Vagina (tissue), 2 donors: Measurements from ENCODE around the gene PXDN. TPM values are rescaled to one million over a fixed set of nuclear protein-coding genes. Genes with fewer than 3 reads are reported as not detected.

ENCODE experiments used
- DNase-seq, 2 donors: peaks; one replicate each; pipeline ENCODE4 v3.0.0-alpha.2; 2017; ENCODE audit errors: extremely low spot score in 2 of 2
- H3K27ac ChIP-seq: fragments of 200-600 bp; sonication (generic); one replicate; pipeline ENCODE4 v1.5.1; 2019
- H3K27me3 ChIP-seq: fragments of 200-600 bp; sonication (generic); one replicate; pipeline ENCODE4 v1.5.1; 2019
- H3K36me3 ChIP-seq, 2 donors: fragments of 200-600 bp; sonication (generic); one replicate each; pipeline ENCODE4 v1.5.1; 2017 to 2019
- H3K4me1 ChIP-seq: fragments of 200-600 bp; sonication (generic); one replicate; pipeline ENCODE4 v1.5.1; 2019
- H3K4me3 ChIP-seq, 2 donors: fragments of 200-600 bp; sonication (generic); 1 replicate in 1 of 2; 2 replicates in 1 of 2; pipeline ENCODE4 v1.5.1; 2016 to 2019
- H3K9me3 ChIP-seq: fragments of 200-600 bp; sonication (generic); one replicate; pipeline ENCODE4 v1.5.1; 2019
- POLR2A ChIP-seq, 2 donors: fragments of 450-650 bp; IDR thresholded peaks; one replicate each; pipeline ENCODE4 v1.6.1; 2017; ENCODE audit warnings: antibody characterized with exemption in 2 of 2, mild to moderate bottlenecking in 2 of 2, moderate library complexity in 2 of 2
- POLR2AphosphoS5 ChIP-seq, 2 donors: sonication (generic); formaldehyde crosslinking; IDR thresholded peaks; one replicate each; pipeline ENCODE4 v1.9.0; 2017; ENCODE audit warnings: antibody characterized with exemption in 2 of 2, mild to moderate bottlenecking in 2 of 2, low read depth in 1 of 2; ENCODE audit not compliant: insufficient read depth in 1 of 2
- intact Hi-C: fragments of 100-400 bp; cut with DNase I; formaldehyde crosslinking; loops from one replicate; pipeline ENCODE4 v1.15.1; 2023
- total RNA-seq: library from RNA; depleted of rRNA; stranded (reverse); fragments of >200 nt; gene quantifications from one replicate; pipeline ENCODE4 v1.2.3, GENCODE V29; 2016
- TF ChIP-seq, protein P1 (sequence below), 3 experiments: fragments of 450-650 bp in 2 of 3; fragments of 200-600 bp in 1 of 3; sonication (generic) in 1 of 3; IDR thresholded peaks; one replicate each; pipeline ENCODE4 v1.5.1; 2017 to 2019; ENCODE audit warnings: antibody characterized with exemption in 3 of 3, mild to moderate bottlenecking in 2 of 3, moderate library complexity in 2 of 3

The PXDN gene
- total RNA-seq, 1 donor from 2014 or later = 33.6 TPM

DNA sequence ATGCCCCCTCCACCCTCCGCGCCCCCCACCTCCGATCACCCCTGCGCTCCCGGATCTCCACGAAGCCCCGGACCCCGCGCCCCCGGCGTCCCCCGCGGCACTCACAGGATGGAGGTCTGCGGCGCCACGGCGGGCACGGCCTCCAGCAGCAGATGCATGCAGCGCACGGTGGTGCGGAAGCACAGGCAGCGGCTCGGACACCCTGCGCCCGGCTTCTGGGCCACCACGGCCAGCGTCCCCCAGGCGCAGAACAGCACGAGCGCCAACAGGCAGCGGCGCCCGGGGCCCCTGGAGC is 217 bp downstream of the PXDN start:
- no peak for DNase-seq
- H3K9me3 ChIP-seq = no peaks in the 10 kb centered on the region
- H3K4me3 ChIP-seq = peak overlapping the region; percentile 72 to 88
- peaks cover 27% of the 10 kb centered on the region for H3K4me1 ChIP-seq
- H3K27ac ChIP-seq = peak overlapping the region; percentile 90
- intact Hi-C loops = loop anchor here (5.0 kb wide), 1 partner anchor 92 kb away; no protein-coding TSS in a partner anchor
- H3K27me3 ChIP-seq = no peaks in the 10 kb centered on the region
- no peak for TF ChIP-seq POLR2A (IDR thresholded peaks at IDR 0.05)
- H3K36me3 ChIP-seq = no peaks in the 10 kb centered on the region

- Histone ChIP-seq H3K4me3 (peak overlapping the region; percentile 72 to 88), H3K27me3 (no peaks in the 10 kb centered on the region), H3K36me3 (no peaks in the 10 kb centered on the region), H3K4me1 (peaks cover 27% of the 10 kb centered on the region), H3K9me3 (no peaks in the 10 kb centered on the region), H3K27ac (peak overlapping the region; percentile 90)
- intact Hi-C loops = loop anchor here (5.0 kb wide), 1 partner anchor 91 kb away; no protein-coding TSS in a partner anchor
- peak in 1 of 2 donors; percentile 62 for TF ChIP-seq POLR2AphosphoS5 (IDR thresholded peaks at IDR 0.05; ENCODE audit: insufficient read depth in 1 of 2, low read depth in 1 of 2)
- TF ChIP-seq, protein P1, sequence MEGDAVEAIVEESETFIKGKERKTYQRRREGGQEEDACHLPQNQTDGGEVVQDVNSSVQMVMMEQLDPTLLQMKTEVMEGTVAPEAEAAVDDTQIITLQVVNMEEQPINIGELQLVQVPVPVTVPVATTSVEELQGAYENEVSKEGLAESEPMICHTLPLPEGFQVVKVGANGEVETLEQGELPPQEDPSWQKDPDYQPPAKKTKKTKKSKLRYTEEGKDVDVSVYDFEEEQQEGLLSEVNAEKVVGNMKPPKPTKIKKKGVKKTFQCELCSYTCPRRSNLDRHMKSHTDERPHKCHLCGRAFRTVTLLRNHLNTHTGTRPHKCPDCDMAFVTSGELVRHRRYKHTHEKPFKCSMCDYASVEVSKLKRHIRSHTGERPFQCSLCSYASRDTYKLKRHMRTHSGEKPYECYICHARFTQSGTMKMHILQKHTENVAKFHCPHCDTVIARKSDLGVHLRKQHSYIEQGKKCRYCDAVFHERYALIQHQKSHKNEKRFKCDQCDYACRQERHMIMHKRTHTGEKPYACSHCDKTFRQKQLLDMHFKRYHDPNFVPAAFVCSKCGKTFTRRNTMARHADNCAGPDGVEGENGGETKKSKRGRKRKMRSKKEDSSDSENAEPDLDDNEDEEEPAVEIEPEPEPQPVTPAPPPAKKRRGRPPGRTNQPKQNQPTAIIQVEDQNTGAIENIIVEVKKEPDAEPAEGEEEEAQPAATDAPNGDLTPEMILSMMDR (IDR thresholded peaks at IDR 0.05) = no peak
- DNase-seq = no peak
Observed at GRCh38 chr2:1743396-1744150, 742 bp downstream of the PXDN start.

- H3K36me3 ChIP-seq = no peaks in the 10 kb centered on the region
- no peaks in the 10 kb centered on the region for H3K9me3 ChIP-seq
- intact Hi-C loops = loop anchor here (5.0 kb wide), 1 partner anchor 91 kb away; no protein-coding TSS in a partner anchor
- peaks cover 27% of the 10 kb centered on the region for H3K4me1 ChIP-seq
- peak overlapping the region; percentile 90 for H3K27ac ChIP-seq
- no peaks in the 10 kb centered on the region for H3K27me3 ChIP-seq
- H3K4me3 ChIP-seq = peak overlapping the region; percentile 72 to 88
- TF ChIP-seq POLR2A (IDR thresholded peaks at IDR 0.05) (no peak), POLR2AphosphoS5 (IDR thresholded peaks at IDR 0.05; ENCODE audit: insufficient read depth in 1 of 2, low read depth in 1 of 2) (peak; percentile 8 to 76)
- TF ChIP-seq, protein P1 (IDR thresholded peaks at IDR 0.05) = peak in 1 of 3 experiments; percentile 1
- DNase-seq = peak in 1 of 2 donors; percentile 90
Observed at GRCh38 chr2:1742681-1743395, 1.5 kb downstream of the PXDN start.

DNA sequence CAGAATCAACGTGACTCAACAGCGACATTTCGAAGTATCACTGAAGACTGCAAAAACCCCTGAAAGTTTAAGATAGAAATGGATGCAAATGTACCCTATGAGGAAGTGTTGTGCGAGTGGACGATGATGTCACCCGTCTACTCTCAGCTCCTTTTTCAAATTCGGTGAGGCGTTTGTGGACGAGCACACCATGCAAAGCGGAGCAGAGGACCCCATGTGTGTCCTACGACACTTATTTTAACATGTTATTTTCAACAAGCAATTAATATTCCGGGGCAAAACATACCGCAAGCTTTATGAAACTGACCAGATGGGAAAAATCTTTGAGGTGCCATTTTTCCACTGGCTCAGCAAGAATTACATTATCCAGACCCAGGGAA is 2.0 kb downstream of the PXDN start:
- TF ChIP-seq POLR2AphosphoS5 (IDR thresholded peaks at IDR 0.05; ENCODE audit: insufficient read depth in 1 of 2, low read depth in 1 of 2) = no peak
- TF ChIP-seq POLR2A (IDR thresholded peaks at IDR 0.05) = no peak
- TF ChIP-seq, protein P1 (IDR thresholded peaks at IDR 0.05) = no peak
- H3K27ac ChIP-seq = peak overlapping the region; percentile 90
- H3K4me3 ChIP-seq = peak overlapping the region; percentile 72 to 88
- no peaks in the 10 kb centered on the region for H3K9me3 ChIP-seq
- peaks cover 28% of the 10 kb centered on the region for H3K4me1 ChIP-seq
- DNase-seq = no peak
- no peaks in the 10 kb centered on the region for H3K27me3 ChIP-seq
- intact Hi-C loops = loop anchor here (5.0 kb wide), 1 partner anchor 90 kb away; no protein-coding TSS in a partner anchor
- no peaks in the 10 kb centered on the region for H3K36me3 ChIP-seq

GRCh38 chr2:1741851-1742250 is 2.5 kb downstream of the PXDN start:
- peaks cover 32% of the 10 kb centered on the region for H3K4me1 ChIP-seq
- intact Hi-C loops = loop anchor here (5.0 kb wide), 1 partner anchor 90 kb away; no protein-coding TSS in a partner anchor

More at GRCh38 chr2:1741851-1742250, 2.5 kb downstream of the PXDN start:
- DNase-seq = peak in 1 of 2 donors; percentile 85
- H3K27ac ChIP-seq = no peak overlapping the region
- H3K36me3 ChIP-seq = no peaks in the 10 kb centered on the region
- H3K9me3 ChIP-seq = no peaks in the 10 kb centered on the region
- no peak overlapping the region for H3K4me3 ChIP-seq
- TF ChIP-seq POLR2A (IDR thresholded peaks at IDR 0.05) = no peak
- TF ChIP-seq, protein P1 (IDR thresholded peaks at IDR 0.05) = no peak
- no peak for TF ChIP-seq POLR2AphosphoS5 (IDR thresholded peaks at IDR 0.05; ENCODE audit: insufficient read depth in 1 of 2, low read depth in 1 of 2)
- no peaks in the 10 kb centered on the region for H3K27me3 ChIP-seq
